A673 (cell line): ENCODE results near the gene ACOT8. TPM values are rescaled to one million over a fixed set of nuclear protein-coding genes. Genes with fewer than 3 reads are reported as not detected.
A peak's percentile ranks its signal among the peaks of the same experiment; 100 is the strongest.

Experiments
- BruUV-seq: library from RNA; stranded (reverse); fragments of 400-500 nt; replicated peaks from 2 replicates; lab custom pipeline; 2021; lab: Mats Ljungman, UMichigan
- CTCF ChIA-PET: fragments of 300-600 bp; sonication (Branson Sonifier 250); formaldehyde crosslinking; loops from one replicate; lab custom pipeline; 2022; ENCODE audit warnings: antibody characterized with exemption; lab: Charles Lee
- POLR2A ChIA-PET: fragments of 300-600 bp; sonication (Branson Sonifier 250); formaldehyde crosslinking; loops from one replicate; lab custom pipeline; 2022; ENCODE audit warnings: antibody characterized with exemption; ENCODE audit not compliant: low non-redundant PET; lab: Charles Lee
- DNase-seq: peaks from one replicate; pipeline ENCODE4 v3.0.0-alpha.2; 2015; ENCODE audit warnings: low spot score
- H3K27ac ChIP-seq: fragments of 200-600 bp; sonication (generic); 2 replicates; pipeline ENCODE4 v1.5.1; 2016; ENCODE audit warnings: mixed run types, low read depth, mild to moderate bottlenecking, mixed read lengths, antibody characterized with exemption, low read length; ENCODE audit not compliant: poor library complexity, severe bottlenecking
- H3K27me3 ChIP-seq: fragments of 200-600 bp; sonication (generic); replicated peaks from 2 replicates; pipeline ENCODE4 v1.6.1; 2017; ENCODE audit warnings: mixed run types, low read depth, mild to moderate bottlenecking, mixed read lengths, antibody characterized with exemption, low read length; ENCODE audit not compliant: insufficient read depth, poor library complexity
- H3K36me3 ChIP-seq: fragments of 200-600 bp; sonication (generic); 2 replicates; pipeline ENCODE4 v1.6.1; 2016; ENCODE audit warnings: mixed run types, mild to moderate bottlenecking, mixed read lengths, antibody characterized with exemption, low read length; ENCODE audit not compliant: insufficient read depth, poor library complexity, severe bottlenecking
- H3K4me1 ChIP-seq: fragments of 200-600 bp; sonication (generic); 2 replicates; pipeline ENCODE4 v1.6.1; 2017; ENCODE audit warnings: mixed run types, mild to moderate bottlenecking, mixed read lengths, antibody characterized with exemption, low read length; ENCODE audit not compliant: insufficient read depth, poor library complexity, severe bottlenecking
- H3K4me3 ChIP-seq: fragments of 200-600 bp; sonication (generic); 2 replicates; pipeline ENCODE4 v1.5.1; 2016; ENCODE audit warnings: low read depth, mixed run types, mild to moderate bottlenecking, mixed read lengths, low read length; ENCODE audit not compliant: poor library complexity, severe bottlenecking
- H3K9me3 ChIP-seq: fragments of 200-600 bp; sonication (generic); 2 replicates; pipeline ENCODE4 v1.6.1; 2016; ENCODE audit warnings: mixed run types, low read depth, mild to moderate bottlenecking, mixed read lengths, antibody characterized with exemption, low read length; ENCODE audit not compliant: poor library complexity, severe bottlenecking
- EZH2 ChIP-seq: fragments of 200-600 bp; sonication (generic); IDR thresholded peaks from 2 replicates; pipeline ENCODE4 v1.6.1; 2017; ENCODE audit warnings: borderline replicate concordance, low read depth, mild to moderate bottlenecking, mixed read lengths, antibody characterized with exemption, low read length; ENCODE audit not compliant: poor library complexity, severe bottlenecking
- intact Hi-C: fragments of 100-400 bp; cut with micrococcal nuclease; formaldehyde crosslinking; loops from one replicate; pipeline ENCODE4 v1.10.0; 2022; ENCODE audit not compliant: unreplicated experiment
- total RNA-seq: library from RNA; stranded (reverse); gene quantifications from 2 replicates; pipeline ENCODE4 v1.2.3, GENCODE V29; 2021
- TF ChIP-seq, protein P1 (sequence below): fragments of 300-800, 200-600 bp; sonication (generic); conservative IDR thresholded peaks from 2 replicates; pipeline ENCODE4 v1.5.1; 2017; ENCODE audit warnings: low read depth, mild to moderate bottlenecking, antibody characterized with exemption, low read length, moderate library complexity, mixed read lengths

ACOT8 gene
- total RNA-seq, 1 experiment from 2014 or later, result 16.9 TPM

DNA sequence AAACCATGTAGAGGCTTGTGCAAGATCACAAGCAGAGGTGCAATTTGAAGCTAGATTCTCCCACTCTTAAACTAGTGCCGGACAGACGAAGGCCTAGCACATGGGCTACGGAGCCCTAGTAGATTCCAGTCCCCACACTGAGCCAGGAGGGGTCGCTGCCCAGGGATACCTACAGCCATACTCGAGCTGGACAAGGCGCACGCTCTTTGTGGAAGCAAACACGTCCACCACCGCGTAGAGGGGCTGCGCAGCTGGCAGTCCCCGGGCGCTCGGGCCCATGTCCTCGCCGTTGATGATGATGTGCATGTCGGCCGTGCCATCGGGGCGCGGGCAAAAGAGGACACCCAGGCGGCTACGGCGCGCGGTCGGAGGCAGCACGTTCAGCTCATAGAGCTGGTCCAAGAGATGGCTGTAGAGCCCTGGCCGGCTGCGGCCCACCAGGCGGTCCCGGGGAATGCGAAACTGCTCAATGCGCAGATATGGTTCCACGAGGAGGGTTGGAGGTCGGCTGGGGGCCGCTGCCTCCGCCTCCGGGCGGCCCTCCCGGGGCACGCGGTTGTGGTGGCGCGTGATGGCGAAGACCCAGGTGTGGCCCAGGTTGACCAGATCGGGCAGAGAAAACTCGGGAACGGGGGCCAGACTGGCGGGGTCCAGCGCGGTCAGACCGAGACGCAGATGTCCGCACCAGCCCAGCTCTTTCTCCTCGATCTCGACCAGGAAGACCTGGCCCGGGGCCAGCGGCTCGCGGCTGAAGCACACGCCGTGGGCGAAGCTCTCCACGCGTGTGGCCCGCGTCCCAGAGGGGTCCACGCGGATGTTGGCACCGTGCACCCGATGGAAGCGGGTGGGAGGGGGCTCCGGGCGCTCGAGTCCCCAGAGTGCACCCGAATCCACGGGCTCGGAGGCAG lies 33.1 kb upstream of the ACOT8 start:
- TF ChIP-seq, protein P1, sequence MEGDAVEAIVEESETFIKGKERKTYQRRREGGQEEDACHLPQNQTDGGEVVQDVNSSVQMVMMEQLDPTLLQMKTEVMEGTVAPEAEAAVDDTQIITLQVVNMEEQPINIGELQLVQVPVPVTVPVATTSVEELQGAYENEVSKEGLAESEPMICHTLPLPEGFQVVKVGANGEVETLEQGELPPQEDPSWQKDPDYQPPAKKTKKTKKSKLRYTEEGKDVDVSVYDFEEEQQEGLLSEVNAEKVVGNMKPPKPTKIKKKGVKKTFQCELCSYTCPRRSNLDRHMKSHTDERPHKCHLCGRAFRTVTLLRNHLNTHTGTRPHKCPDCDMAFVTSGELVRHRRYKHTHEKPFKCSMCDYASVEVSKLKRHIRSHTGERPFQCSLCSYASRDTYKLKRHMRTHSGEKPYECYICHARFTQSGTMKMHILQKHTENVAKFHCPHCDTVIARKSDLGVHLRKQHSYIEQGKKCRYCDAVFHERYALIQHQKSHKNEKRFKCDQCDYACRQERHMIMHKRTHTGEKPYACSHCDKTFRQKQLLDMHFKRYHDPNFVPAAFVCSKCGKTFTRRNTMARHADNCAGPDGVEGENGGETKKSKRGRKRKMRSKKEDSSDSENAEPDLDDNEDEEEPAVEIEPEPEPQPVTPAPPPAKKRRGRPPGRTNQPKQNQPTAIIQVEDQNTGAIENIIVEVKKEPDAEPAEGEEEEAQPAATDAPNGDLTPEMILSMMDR, result peak; percentile 69
- no peak for TF ChIP-seq EZH2
- Histone ChIP-seq H3K27ac (peak overlapping the region; percentile 69), H3K9me3 (no peaks in the 10 kb centered on the region), H3K36me3 (peaks cover 1% of the 10 kb centered on the region), H3K4me1 (peaks cover 8% of the 10 kb centered on the region), H3K27me3 (no peaks in the 10 kb centered on the region), H3K4me3 (peak overlapping the region; percentile 71)
- no TSS peak for BruUV-seq
- DNase-seq, result peak; percentile 76
- ChIA-PET CTCF (interaction anchor here (0.6 to 0.8 kb wide), 2 partner anchors 79 to 120 kb away, joined by 3 to 4 read pairs; no protein-coding TSS in a partner anchor), POLR2A (no interaction called here)
- intact Hi-C loops, result loop anchor here (10.0 kb wide), 1 partner anchor 74 kb away; no protein-coding TSS in a partner anchor

DNA sequence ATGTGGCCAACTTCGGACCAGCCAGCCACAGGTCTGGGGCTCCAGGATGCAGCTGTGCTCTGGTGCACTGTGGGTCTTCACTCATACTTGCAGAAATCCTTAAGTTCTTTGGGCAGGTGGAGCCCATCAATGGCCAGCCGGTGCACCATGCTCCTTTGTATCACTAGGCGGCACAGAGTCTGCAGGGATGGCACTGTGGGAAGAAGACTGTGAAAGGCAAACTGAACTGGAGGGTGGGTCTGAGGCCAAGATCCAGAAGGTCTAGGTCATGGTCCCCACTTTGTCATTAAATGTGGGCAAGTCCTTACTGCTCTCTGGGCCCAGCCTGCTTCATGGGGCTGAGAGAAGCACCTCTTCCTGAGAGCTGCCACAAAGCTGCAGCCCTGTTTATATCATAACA lies 31.5 kb upstream of the ACOT8 start:
- peaks cover 8% of the 10 kb centered on the region for H3K4me1 ChIP-seq
- TF ChIP-seq, protein P1, result no peak
- TF ChIP-seq EZH2, result no peak
- no peak for DNase-seq
- no TSS peak for BruUV-seq
- no peak overlapping the region for H3K27ac ChIP-seq
- H3K36me3 ChIP-seq, result peaks cover 5% of the 10 kb centered on the region
- H3K9me3 ChIP-seq, result no peaks in the 10 kb centered on the region
- ChIA-PET CTCF (no interaction called here), POLR2A (no interaction called here)
- H3K27me3 ChIP-seq, result no peaks in the 10 kb centered on the region
- H3K4me3 ChIP-seq, result no peak overlapping the region
- intact Hi-C loops, result no loop called here

DNA sequence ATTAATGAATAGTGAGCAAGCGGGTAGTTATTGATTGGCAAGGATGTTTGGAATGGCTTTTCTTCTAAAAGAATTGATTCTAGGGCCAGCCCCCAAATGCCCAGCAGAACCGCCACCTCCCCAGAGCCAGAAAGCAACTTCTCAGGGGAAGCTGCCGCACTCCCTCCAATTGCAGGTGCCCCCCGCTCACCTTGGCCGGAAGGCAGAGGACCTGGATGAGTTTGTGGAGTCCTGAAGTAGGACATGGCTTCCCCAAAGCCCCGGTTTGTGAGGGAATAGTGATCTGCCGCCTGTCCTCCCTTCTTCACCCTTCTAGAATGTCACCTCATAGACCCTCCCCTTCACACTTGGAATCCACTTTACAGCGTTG lies 30.1 kb upstream of the ACOT8 start, which contains the start of gene SPATA25:
Gene SPATA25, minus strand, starts transcription at position 277 of the 370 bp plus-strand sequence. Its CDS starts 32 bp downstream, at position 245.
- Histone ChIP-seq H3K4me1 (peaks cover 7% of the 10 kb centered on the region), H3K36me3 (peaks cover 18% of the 10 kb centered on the region), H3K27ac (no peak within 1 kb of the TSS), H3K4me3 (no peak within 1 kb of the TSS), H3K27me3 (no peaks in the 10 kb centered on the region), H3K9me3 (no peaks in the 10 kb centered on the region)
- no TSS peak for BruUV-seq
- ChIA-PET CTCF (no interaction called here), POLR2A (no interaction called here)
- DNase-seq, result no peak
- no peak for TF ChIP-seq EZH2
- TF ChIP-seq, protein P1, result no peak
- intact Hi-C loops, result no loop called here
